Mammary microvascular endothelial cell (primary cell): ENCODE results near the gene CC2D1A. TPM values are rescaled to one million over a fixed set of nuclear protein-coding genes. Genes with fewer than 3 reads are reported as not detected.

Experiments used
- total RNA-seq: library from RNA; depleted of rRNA; stranded (reverse); fragments of >200 nt; gene quantifications from 2 replicates; pipeline ENCODE4 v1.2.3, GENCODE V29; 2015

The CC2D1A gene
- 19.9 and 26.3 TPM in 2 replicates for total RNA-seq

GRCh38 chr19:13905634-13906520 is at the start of gene CC2D1A, which contains the start of gene BRME1:
CC2D1A (plus strand) TSS chr19:13906201; CDS start chr19:13906442, 241 bp downstream.
BRME1 (minus strand) TSS chr19:13906117; CDS start chr19:13904892, 1,225 bp downstream.

GRCh38 chr19:13876834-13877233 is 29.2 kb upstream of the CC2D1A start, which contains the start of gene NANOS3:
NANOS3 (plus strand) TSS chr19:13877134; CDS start chr19:13877249, 115 bp downstream.

DNA sequence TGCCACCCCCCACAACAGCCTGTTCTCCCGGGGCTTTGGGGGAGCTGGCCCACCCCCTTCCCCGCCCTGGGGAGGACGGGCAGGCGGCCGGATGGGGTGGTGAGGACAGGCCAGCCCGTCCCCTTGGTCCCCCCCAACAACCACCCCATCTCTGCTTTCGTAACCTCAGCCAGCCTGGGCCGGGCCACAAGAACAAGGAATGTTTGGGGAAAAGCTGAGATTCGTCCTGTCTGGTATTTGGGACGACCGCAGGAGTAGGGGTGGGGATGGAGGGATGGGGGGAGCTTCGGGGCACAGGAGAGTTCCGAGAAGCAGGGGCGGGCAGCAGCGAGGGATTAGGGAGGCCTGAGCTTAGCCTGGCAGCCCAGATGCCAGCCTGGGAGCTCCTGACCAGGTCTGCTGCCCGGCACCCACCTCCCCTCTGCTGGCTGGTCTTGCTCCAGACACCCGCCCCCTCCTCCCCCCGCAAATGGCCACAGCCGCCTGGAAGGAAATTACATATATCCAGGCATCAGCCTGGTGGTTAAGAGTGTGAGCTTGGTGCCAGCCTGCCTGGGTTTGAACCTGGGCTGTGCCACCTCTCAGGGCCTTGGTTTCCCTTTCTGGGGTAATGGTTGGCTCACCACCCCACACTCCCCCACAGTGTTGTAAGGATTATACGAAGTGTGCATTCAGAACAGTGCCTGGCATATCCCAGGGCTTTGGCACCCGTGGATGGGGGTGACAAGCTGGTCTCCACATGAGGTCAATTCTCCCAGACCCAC is 32.5 kb downstream of the CC2D1A start, which contains the start of gene PODNL1:
Gene PODNL1 (minus strand): TSS at position 117 of the 764 bp plus-strand sequence. CDS start 236 bp downstream, outside the sequence.

DNA sequence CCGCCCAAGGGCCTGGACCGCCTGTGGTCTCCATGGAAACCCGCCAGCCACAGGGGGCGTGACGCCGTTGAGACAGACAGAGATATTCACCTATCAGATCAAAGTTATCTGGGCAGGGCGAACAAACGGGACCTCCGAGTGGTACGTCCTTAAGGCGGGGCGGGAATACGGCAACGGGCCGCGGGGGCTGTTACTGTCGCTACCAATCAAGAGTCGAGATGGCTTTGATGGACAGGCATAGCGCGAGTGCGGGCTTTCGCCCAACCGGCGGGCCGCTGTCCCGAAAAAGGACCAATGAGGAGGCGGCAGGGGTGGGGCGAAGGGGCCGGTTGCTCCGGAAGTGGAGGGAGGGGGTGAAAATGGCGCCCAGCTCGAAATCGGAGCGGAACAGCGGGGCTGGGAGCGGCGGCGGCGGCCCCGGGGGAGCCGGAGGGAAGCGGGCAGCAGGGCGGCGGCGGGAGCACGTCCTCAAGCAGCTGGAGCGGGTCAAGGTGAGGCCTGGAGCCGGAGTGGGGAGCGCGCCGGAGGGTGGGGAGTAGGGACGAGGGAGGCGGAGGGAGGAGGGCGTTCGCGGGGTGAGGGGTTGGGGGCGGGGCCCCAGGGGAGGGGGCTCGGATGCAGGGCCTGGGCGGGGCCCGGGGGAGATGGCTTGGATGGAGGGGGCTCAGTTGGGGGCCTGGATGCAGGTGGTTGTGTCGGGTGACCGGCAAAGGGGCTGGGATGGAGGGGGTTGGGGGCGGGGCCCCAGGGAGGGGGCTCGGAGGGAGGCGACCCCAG is 46.3 kb downstream of the CC2D1A start, which contains the start of gene DCAF15:
Gene DCAF15 (plus strand): TSS at position 356 of the 777 bp plus-strand sequence. CDS start 4 bp downstream, at position 360.

Other genes with a start within 250 kb of the CC2D1A start
- 31.6 and 41.0 TPM in 2 replicates for gene MRI1, start 141.7 kb upstream of the CC2D1A start, total RNA-seq
- 212 and 232 TPM in 2 replicates for gene C19orf53, start 131.7 kb upstream of the CC2D1A start, total RNA-seq
- 6.9 and 9.0 TPM in 2 replicates for gene ZSWIM4, start 110.8 kb upstream of the CC2D1A start, total RNA-seq
- not detected in 2 replicates for gene NANOS3, start 29.1 kb upstream of the CC2D1A start, total RNA-seq
- gene BRME1, start 84 bp upstream of the CC2D1A start, total RNA-seq: 0.13 and 0.79 TPM in 2 replicates
- 1.1 TPM in 1 of 2 replicates, not detected in the other for gene PODNL1, start 32.2 kb downstream of the CC2D1A start, total RNA-seq
- gene DCAF15, start 46.3 kb downstream of the CC2D1A start, total RNA-seq: 25.1 and 33.5 TPM in 2 replicates
- gene RFX1, start 100.1 kb downstream of the CC2D1A start, total RNA-seq: 3.7 and 4.6 TPM in 2 replicates
- not detected in 2 replicates for gene RLN3, start 121.9 kb downstream of the CC2D1A start, total RNA-seq
- 5.5 and 7.1 TPM in 2 replicates for gene IL27RA, start 125.6 kb downstream of the CC2D1A start, total RNA-seq
- not detected in 2 replicates for gene PALM3, start 155.9 kb downstream of the CC2D1A start, total RNA-seq
- gene MISP3, start 166.6 kb downstream of the CC2D1A start, total RNA-seq: 0.05 and 1.00 TPM in 2 replicates
- gene C19orf67, start 179.6 kb downstream of the CC2D1A start, total RNA-seq: not detected in 2 replicates
- 24.5 and 30.3 TPM in 2 replicates for gene SAMD1, start 184.6 kb downstream of the CC2D1A start, total RNA-seq
- 79.1 and 83.7 TPM in 2 replicates for gene PRKACA, start 211.6 kb downstream of the CC2D1A start, total RNA-seq
- 43.5 and 48.6 TPM in 2 replicates for gene ASF1B, start 230.4 kb downstream of the CC2D1A start, total RNA-seq